Measurements from ENCODE around the gene SERPINH1. TPM values are rescaled to one million over a fixed set of nuclear protein-coding genes. Genes with fewer than 3 reads are reported as not detected.

Gene SERPINH1
- total RNA-seq, 1 donor from 2014 or later = 12.6 TPM

- intact Hi-C loops (cut with micrococcal nuclease) = no loop called here
Measured at GRCh38 chr11:75593286-75593915, 31.3 kb downstream of the SERPINH1 start.

- intact Hi-C loops (cut with micrococcal nuclease) = no loop called here
Measured at GRCh38 chr11:75594211-75594610, 32.2 kb downstream of the SERPINH1 start.

- intact Hi-C loops (cut with micrococcal nuclease) = no loop called here
Measured at GRCh38 chr11:75595429-75595828, 33.4 kb downstream of the SERPINH1 start.

DNA sequence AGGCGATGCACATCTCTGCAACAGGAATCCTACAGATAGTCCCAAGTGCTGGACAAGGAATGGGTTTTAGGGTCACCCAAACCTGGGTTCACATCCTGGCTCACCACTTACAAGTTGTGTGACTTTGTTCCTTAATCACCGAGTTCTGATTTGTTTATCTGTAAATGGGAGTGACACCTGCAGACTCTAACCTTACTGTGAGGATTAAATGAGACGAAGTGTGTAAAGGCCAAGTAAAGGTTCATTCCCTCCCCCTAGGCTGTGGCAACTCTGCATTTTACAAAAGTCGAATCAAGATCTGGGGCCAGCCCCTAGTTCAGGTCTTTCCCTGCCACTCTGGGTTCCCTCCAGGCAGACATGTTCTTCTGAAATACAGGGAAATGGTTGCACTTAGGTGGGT lies 34.9 kb downstream of the SERPINH1 start:
- intact Hi-C loops (cut with micrococcal nuclease) = no loop called here

GRCh38 chr11:75597636-75598035 lies 35.6 kb downstream of the SERPINH1 start:
- intact Hi-C loops (cut with micrococcal nuclease) = no loop called here

DNA sequence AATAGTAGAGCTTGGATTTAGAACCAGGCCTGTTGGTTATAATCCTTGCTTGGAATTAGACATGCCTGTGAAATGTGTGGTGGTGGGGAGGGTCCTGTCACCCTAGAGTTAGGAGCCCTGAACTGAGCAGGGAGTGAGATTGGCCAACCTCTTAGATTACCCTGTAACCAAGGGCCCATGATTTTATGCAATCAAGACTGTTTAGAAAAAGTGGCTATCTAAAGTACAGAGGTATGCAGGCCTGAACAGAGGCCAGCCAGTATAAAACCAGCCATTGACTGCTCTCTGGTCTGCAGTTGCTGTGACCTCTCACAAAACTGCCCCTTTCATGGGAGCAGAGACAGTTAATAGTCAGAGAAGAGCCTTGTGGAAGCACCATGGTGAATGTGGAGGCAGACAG lies 36.2 kb downstream of the SERPINH1 start:
- intact Hi-C loops (cut with micrococcal nuclease) = no loop called here

DNA sequence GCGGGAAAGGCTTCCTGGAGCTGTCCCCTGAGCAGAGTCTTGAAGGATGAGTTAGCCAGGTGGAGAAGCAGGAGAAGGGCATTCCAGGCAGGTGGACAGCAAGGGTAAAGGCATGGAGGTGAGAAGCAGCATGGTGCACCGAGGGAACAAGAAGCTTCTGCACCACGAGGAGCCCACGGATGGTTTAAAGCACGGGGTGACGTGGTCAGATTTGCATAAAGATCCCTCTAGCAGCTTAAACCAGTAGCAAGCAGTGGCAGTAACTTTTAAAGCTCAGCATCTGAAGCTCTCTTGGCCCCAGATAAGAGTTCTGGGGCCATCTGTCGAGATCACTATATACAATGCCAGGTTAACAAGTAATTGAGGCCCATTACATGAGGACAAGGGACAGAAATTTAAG lies 36.8 kb downstream of the SERPINH1 start:
- intact Hi-C loops (cut with micrococcal nuclease) = no loop called here

- intact Hi-C loops (cut with micrococcal nuclease) = no loop called here
Measured at GRCh38 chr11:75600356-75600755, 38.3 kb downstream of the SERPINH1 start.

DNA sequence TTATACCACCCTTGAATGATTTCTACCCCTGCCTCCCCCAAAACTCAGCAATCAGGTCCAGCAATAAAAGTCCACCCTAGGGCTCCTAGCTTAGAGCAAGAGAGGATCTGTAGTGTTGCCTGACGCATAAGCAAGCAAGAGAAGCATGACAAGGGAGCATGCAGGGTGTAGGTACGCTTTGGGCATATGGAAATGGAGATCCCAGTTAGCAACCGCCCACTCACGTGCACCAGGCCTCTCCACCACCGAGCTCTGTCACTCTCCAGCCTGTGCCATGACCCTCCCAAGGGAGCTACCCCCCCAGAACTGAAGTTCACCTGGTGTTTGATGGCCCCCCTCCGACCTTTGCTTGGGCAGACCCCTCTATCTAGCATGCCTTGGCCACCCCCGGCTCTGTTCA lies 39.4 kb downstream of the SERPINH1 start:
- intact Hi-C loops (cut with micrococcal nuclease) = no loop called here

DNA sequence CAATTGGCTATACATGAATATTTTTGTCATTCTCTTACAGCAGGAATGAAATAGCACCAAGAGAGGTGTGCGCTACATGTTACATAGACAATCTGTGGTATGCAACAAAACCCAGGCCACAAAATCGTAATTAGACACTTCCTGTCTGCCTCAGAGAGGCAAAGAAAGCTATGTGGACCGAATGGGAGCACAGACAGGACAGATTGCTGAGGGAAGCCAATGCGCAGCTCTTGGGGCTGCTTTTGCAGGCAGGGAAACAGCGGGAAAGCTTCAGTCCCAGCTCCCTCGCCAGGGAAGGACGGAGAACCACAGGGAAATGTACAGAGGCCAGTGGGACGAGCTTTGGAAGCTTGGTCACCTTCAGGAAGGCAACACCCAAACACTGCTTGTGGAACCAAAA lies 40.9 kb downstream of the SERPINH1 start:
- intact Hi-C loops (cut with micrococcal nuclease) = no loop called here

- intact Hi-C loops (cut with micrococcal nuclease) = no loop called here
Measured at GRCh38 chr11:75603791-75604736, 42.0 kb downstream of the SERPINH1 start.

- intact Hi-C loops (cut with micrococcal nuclease) = no loop called here
Measured at GRCh38 chr11:75606099-75606498, 44.0 kb downstream of the SERPINH1 start.

DNA sequence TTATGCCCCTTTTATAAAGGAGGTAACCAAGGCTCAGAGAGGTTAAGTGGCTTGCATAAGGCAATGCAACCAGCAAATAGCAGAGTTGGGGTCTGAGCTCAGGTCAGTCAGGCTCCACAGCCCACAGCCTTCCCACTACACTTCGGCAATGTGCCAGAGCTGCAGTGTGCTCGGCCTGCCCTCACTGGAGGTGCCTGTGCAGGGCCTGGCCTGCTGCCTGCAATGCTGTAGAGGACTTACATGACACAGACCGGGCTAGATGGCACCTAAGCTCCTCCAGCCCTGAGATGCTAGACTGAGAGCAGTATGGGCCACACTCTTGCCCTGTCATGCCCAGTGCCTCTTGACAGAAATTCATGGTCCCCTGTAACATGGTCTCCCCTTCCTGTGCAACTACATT lies 49.8 kb downstream of the SERPINH1 start:
- intact Hi-C loops (cut with micrococcal nuclease) = no loop called here

GRCh38 chr11:75615751-75616150 lies 53.7 kb downstream of the SERPINH1 start:
- intact Hi-C loops (cut with micrococcal nuclease) = no loop called here

DNA sequence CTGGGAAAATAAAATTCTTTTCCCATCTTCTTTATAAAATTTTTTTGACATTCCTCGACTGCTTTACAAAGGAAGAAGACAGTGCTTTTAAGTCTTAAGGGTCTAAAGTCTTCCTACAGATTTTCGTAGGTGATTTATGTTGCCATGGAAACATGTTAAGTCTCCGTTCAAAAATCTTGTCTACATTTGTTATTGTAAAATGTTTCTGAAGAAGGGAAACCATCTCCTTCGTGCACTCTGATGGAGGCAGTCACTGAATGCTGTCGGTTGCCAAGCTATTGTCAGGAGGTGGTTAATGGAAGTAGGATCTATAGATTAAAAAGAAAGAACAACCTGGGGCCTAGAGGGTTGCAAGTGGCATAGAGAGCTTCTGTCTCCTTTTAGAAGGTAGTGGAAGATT lies 54.2 kb downstream of the SERPINH1 start:
- intact Hi-C loops (cut with micrococcal nuclease) = no loop called here

Other genes starting within 250 kb of the SERPINH1 start
- 35.2 and 38.2 TPM in 2 replicates for gene ARRB1, start 210.6 kb upstream of the SERPINH1 start, total RNA-seq
- gene RPS3, start 162.7 kb upstream of the SERPINH1 start, total RNA-seq = 3,452 and 3,478 TPM in 2 replicates
- 0.70 and 1.1 TPM in 2 replicates for gene KLHL35, start 129.1 kb upstream of the SERPINH1 start, total RNA-seq
- 31.9 and 36.3 TPM in 2 replicates for gene GDPD5, start 36.3 kb upstream of the SERPINH1 start, total RNA-seq
- 0.14 and 0.43 TPM in 2 replicates for gene MAP6, start 106.8 kb downstream of the SERPINH1 start, total RNA-seq
- gene MOGAT2, start 155.6 kb downstream of the SERPINH1 start, total RNA-seq = not detected in 2 replicates
- gene DGAT2, start 206.5 kb downstream of the SERPINH1 start, total RNA-seq = 1.9 TPM in 2 replicates

Measured in T-helper 2 cell treated with Interferon-gamma antibody and Interleukin-4, amounts not matched to agents 100 ng/mL and 5 ng/mL, for 36 hours (primary cell).